GM19328 (cell line): ENCODE measurements around the gene NLRC5.
"Not testable (repeated sequence)": the region's sequence is repeated elsewhere in the genome, so short reads cannot be mapped to it uniquely, and the experiment has no call there.

Source experiments
- ATAC-seq: cut with Tn5 transposase; IDR thresholded peaks from one replicate; pipeline ENCODE4 v1.9.1; 2021; ENCODE audit warnings: mild to moderate bottlenecking, moderate library complexity; ENCODE audit not compliant: unreplicated experiment

The NLRC5 gene

DNA sequence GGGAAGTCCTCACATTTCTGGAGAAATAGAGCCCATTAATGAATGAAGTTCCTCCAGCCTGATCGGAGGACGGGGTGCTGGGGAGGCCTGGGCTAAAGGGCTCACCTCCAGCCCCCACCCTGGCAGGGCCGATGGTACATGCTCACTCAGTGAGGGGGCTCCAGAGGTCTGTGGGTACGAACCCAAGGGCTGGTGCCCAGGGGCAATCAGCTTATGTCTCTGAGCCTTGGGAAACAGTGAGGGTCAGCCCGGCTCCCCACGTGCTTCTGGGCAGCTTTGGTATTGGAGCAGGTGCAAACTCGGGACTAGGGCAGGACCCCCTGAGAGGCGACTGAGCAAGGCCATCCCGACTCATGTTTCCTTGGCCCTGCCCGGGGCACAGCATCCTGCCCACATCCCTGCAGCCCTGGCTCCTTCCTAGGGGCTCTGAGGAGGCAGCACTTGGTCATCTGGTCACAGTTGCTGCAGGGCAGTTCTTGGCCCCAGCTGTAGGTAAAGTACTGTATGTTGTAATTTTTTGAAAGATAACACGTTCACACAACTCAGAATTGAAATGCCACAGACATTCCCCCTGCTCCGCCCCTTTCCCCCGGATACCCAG is 28.6 kb upstream of the NLRC5 start:
- no peak for ATAC-seq

DNA sequence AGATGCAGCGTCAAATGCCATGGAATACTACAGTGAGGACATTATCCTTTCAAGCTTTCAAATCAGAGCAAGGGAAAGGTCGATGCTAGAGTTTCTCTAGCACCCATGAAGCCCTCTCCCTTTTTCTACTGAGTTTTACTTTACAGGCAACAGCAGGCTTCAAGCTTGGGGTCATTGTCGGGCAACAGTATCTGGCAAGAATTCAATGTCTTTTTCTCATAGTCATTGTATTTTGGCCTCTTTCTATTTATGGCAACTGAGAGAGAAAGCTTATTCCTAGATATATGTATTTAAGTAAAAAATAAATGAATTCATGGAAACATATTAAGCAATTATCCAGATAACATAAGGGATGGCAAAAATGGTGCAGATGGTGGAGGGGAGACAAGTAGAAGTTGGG is 28.0 kb upstream of the NLRC5 start:
- ATAC-seq = no peak

GRCh38 chr16:56961851-56962281 is 27.5 kb upstream of the NLRC5 start, which contains the start of gene CETP:
Gene CETP, plus strand, starts transcription at chr16:56961950. Its CDS starts 30 bp downstream, at chr16:56961980.
- ATAC-seq = no peak

- ATAC-seq = no peak
These were observed 24.9 kb upstream of the NLRC5 start for GRCh38 chr16:56964243-56965148.

DNA sequence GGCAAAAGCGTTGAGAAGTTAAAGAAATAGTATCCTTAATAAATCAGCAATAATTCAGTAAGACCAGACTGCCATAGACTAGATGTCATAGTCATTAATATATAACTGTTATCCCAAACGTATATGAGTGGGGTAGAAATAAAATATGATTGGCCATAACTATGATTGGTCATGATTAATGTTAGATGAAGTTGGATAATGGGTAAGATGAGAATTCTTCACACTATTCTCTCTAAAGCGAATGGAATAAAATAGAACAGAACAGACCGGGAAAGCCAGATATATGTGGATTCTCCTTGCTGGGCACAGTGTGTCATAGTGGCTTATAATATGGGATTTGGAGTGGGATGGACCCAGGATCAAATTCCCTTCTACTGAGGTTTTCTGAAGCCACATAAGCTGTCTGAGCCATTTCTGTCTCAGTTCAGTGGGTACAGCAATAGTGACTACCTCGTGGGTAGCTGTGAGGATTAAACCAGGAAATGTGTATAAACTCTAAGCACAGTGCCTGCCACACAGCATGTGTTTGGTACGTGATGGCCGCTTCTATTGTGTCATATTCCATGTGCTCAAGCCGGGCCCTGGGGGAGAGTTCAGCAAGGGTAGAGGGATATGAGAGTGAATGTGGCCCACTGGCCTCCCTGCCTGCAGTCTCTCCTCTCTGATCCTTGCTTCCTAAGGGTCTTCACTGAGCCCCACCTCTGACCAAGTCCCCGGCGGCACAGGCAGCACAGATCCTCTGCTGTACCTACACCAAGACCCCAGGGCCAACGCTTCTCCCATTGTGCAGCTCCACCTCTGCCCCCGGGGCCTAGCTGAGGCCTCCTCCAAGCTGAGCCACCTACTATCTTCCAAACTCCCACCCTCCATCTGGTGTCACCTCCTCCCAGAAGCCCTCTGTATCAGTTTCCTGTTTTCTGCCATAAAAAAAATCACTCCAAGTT is 23.9 kb upstream of the NLRC5 start:
- no peak for ATAC-seq

GRCh38 chr16:56966093-56966475 is 23.3 kb upstream of the NLRC5 start:
- no peak for ATAC-seq

DNA sequence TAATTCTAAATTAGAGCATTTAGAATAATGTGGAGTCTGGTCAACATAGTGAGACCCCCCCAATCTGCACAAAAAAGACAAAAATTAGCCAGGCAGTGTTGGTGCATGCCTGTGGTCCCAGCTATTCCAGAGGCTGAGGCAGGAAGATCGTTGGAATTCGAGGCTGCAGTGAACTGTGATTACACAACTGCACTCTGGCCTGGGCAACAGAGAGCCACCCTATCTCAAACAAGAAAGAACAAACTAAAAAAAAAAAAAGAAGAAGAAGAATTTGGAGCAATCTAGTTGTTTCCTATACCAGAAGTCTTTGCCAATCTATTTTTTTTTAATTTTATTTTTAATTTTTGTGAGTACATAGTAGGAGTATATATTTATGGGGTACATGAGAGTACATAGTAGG is 21.6 kb upstream of the NLRC5 start:
- no peak for ATAC-seq

- no peak for ATAC-seq
These were observed 19.6 kb upstream of the NLRC5 start for GRCh38 chr16:56969769-56970168.

DNA sequence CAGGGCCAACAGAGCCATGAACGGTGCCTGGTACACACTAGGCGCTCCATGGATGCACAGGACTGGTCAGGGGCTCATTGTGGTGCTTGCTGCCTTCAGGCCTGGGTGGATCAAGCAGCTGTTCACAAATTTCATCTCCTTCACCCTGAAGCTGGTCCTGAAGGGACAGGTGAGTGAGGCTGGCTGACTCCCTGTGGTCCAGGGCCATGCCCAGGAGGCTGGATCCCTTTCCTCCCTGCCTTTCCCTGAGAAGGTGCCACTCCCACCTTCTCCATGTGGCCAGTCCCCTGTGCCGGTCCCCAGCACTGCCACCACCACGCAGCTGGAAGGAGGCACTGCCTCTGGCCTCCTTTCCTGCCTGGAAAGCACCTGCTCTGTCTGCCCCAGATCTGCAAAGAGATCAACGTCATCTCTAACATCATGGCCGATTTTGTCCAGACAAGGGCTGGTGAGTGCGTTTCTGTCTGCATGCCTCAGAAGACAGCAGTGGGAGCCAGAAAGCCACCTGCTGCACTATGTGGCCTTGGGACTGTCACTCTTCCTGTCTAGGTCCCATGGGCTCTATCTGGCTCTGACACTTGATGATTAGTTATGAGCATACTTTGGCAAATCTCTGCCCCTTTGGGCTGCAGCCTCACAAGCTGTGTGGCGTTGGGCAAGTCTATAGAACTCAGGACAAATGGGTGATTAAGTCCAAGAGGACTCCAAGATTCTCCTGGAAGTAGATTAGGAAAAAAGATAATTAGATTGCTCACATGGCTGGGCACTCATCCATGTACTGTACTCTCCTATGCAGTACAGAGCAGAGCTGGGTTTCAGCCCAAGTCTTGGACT is 18.2 kb upstream of the NLRC5 start:
- ATAC-seq = peak; percentile 60

DNA sequence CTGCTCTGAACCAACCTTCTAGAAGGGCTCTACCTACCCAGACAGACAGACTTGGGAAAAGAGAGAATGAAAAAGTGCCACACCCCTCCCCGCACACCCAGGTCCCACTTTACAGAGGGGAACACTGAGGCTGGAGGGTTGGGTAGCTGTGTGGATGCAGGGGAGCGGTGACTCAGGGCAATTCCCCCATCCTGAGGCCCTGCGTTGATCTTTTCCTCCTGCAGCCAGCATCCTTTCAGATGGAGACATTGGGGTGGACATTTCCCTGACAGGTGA is 17.7 kb upstream of the NLRC5 start:
- no peak for ATAC-seq

GRCh38 chr16:56972403-56973293 is 16.7 kb upstream of the NLRC5 start:
- ATAC-seq = no peak

GRCh38 chr16:56973294-56973689 is 16.1 kb upstream of the NLRC5 start:
- no peak for ATAC-seq

- ATAC-seq = not testable (repeated sequence)
These were observed 15.5 kb upstream of the NLRC5 start for GRCh38 chr16:56973899-56974298.

DNA sequence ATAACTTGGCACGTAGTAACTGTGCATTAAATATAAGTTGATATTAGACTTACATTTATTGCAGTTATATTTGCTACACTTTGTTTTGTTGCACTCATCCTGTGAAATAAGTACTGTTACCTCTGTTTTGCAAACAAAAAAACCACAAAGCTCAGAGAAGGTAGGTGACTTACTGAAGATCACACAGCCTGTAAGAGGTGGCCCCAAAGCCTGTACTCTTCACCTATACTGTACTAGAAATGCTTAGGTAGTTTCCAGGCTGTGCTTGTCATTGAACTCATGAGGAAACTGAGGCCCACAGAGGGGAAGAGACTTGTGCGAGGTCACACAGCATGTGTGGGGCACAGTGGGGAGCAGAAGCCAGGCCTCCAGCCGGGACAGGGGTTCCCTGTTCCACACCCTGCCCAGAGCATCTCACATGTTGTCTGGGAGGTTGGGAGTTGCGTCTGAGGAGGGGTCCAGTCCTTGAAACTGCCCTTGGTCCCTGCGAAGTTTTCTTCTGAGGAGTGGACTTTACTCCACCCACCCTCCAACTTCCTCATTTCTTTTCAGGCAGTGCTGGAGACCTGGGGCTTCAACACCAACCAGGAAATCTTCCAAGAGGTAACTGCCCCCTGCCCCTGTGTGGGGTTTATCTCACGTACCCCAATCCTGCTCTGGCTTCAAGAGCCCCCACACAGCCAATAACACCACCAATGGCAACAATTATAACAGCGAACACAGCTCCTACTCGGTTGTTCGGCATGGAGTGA is 14.6 kb upstream of the NLRC5 start:
- no peak for ATAC-seq

GRCh38 chr16:56975714-56976113 is 13.6 kb upstream of the NLRC5 start:
- no peak for ATAC-seq

- no peak for ATAC-seq
These were observed 12.1 kb upstream of the NLRC5 start for GRCh38 chr16:56977216-56977615.

DNA sequence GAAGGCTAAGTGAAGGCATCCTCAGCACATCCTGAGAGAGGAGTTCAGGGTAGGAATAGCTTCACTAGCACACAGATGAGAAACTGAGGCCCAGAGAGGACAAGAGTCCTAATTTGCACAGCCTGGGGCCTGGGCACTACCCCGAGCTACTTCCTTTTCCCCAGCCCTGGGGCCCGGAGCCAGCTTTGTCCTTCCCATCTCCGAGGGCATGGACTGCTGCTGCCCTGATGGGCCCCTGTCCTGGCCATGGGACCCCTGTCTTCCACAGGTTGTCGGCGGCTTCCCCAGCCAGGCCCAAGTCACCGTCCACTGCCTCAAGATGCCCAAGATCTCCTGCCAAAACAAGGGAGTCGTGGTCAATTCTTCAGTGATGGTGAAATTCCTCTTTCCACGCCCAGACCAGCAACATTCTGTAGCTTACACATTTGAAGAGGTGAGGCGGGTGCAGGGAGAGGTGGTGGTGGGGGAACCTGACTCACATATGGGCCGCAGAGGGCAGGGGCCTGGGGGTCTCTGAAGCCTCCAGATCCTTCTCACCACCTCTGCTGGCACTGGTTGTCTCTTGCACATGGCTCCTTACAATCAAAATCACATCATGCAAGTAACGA is 11.4 kb upstream of the NLRC5 start:
- no peak for ATAC-seq

- no peak for ATAC-seq
These were observed 9.2 kb upstream of the NLRC5 start for GRCh38 chr16:56980201-56980535.
